K562 (cell line): ENCODE measurements around the gene EPM2A. TPM values are rescaled to one million over a fixed set of nuclear protein-coding genes. Genes with fewer than 3 reads are reported as not detected.

Experiments used
- BHLHE40 ChIP-seq: IDR thresholded peaks from 2 replicates; pipeline ENCODE4 v1.6.1; 2011; ENCODE audit warnings: low read length, improper control_type of control experiment
- BRF1 ChIP-seq: IDR thresholded peaks from 3 replicates; pipeline ENCODE4 v1.6.1; 2011; ENCODE audit warnings: borderline replicate concordance, mild to moderate bottlenecking; ENCODE audit not compliant: insufficient read length; ENCODE audit errors: extremely low read depth
- CCAR2 ChIP-seq: fragments of 200-400 bp; formaldehyde crosslinking; IDR thresholded peaks from 2 replicates; pipeline ENCODE4 v1.6.1; 2017; ENCODE audit warnings: mild to moderate bottlenecking, low read depth, low read length
- CSDE1 ChIP-seq, 2 experiments: fragments of 450-650 bp; IDR thresholded peaks; 2 replicates each; pipeline ENCODE4 v1.6.1; 2016; ENCODE audit warnings: mild to moderate bottlenecking in 1 of 2
- GTF2F1 ChIP-seq: IDR thresholded peaks from 2 replicates; pipeline ENCODE4 v1.6.1; 2011; ENCODE audit warnings: low read depth, low read length, improper control_type of control experiment
- NCOA4 ChIP-seq: fragments of 450-650 bp; IDR thresholded peaks from 2 replicates; pipeline ENCODE4 v1.6.1; 2018; ENCODE audit warnings: mild to moderate bottlenecking; ENCODE audit not compliant: partially characterized antibody
- NFE2 ChIP-seq: IDR thresholded peaks from 2 replicates; pipeline ENCODE4 v1.6.1; 2014; ENCODE audit warnings: antibody characterized with exemption, low read depth
- NFIX ChIP-seq: fragments of 250-450 bp; sonication (Bioruptor Pico); IDR thresholded peaks from 2 replicates; pipeline ENCODE4 v1.4.0; 2020; ENCODE audit warnings: low read depth, mild to moderate bottlenecking, moderate library complexity
- RBBP5 ChIP-seq: fragments of 200-600 bp; sonication (generic); IDR thresholded peaks from 2 replicates; pipeline ENCODE4 v1.6.1; 2012; ENCODE audit warnings: borderline replicate concordance, mild to moderate bottlenecking, low read length, control low read depth, inconsistent platforms; ENCODE audit not compliant: insufficient read depth, poor library complexity, severe bottlenecking
- RBM25 ChIP-seq: fragments of 200-400 bp; formaldehyde crosslinking; IDR thresholded peaks from 2 replicates; pipeline ENCODE4 v1.6.1; 2018; ENCODE audit warnings: low read length, low read depth, moderate library complexity; ENCODE audit not compliant: severe bottlenecking
- SMAD4 ChIP-seq: fragments of 250-450 bp; sonication (Bioruptor Pico); conservative IDR thresholded peaks from 2 replicates; pipeline ENCODE4 v1.8.0; 2021; ENCODE audit warnings: inconsistent platforms, mild to moderate bottlenecking, moderate library complexity
- SMARCA4 ChIP-seq: fragments of 450-650 bp; IDR thresholded peaks from 2 replicates; pipeline ENCODE4 v1.6.1; 2016
- SRF ChIP-seq, 2 experiments: fragments of 250-450, 450-650 bp in 1 of 2; sonication (Bioruptor Pico) in 1 of 2; sonication (generic) in 1 of 2; formaldehyde crosslinking; IDR thresholded peaks; 2 replicates each; pipeline versions ENCODE4 v1.5.0 to v1.5.1; 2020 to 2022; ENCODE audit warnings: mild to moderate bottlenecking in 1 of 2, missing genetic modification reagents in 1 of 2
- ZNF143 ChIP-seq: sonication (generic); formaldehyde crosslinking; IDR thresholded peaks from 2 replicates; pipeline ENCODE4 v1.9.0; 2022; ENCODE audit warnings: mild to moderate bottlenecking, missing genetic modification reagents
- ZNF699 ChIP-seq: fragments of 250-450 bp; sonication (Bioruptor Pico); IDR thresholded peaks from 2 replicates; pipeline ENCODE4 v1.8.0; 2021; ENCODE audit warnings: mild to moderate bottlenecking, moderate library complexity; ENCODE audit not compliant: insufficient replicate concordance
- ZNF830 ChIP-seq: fragments of 250-450 bp; sonication (Bioruptor Pico); IDR thresholded peaks from 2 replicates; pipeline ENCODE4 v1.5.0; 2021; ENCODE audit warnings: mild to moderate bottlenecking
- polyA plus RNA-seq, 8 experiments: library from polyadenylated mRNA; depleted of rRNA in 4 of 8; stranded (reverse) in 5 of 8; unstranded in 3 of 8; fragments of >200 nt; fragmentation: Nextera tagmentation in 2 of 8; fragmentation: Illumina TruSeq in 1 of 8; extraction: Ambion mirVana in 2 of 8; extraction: Trizol in 1 of 8; gene quantifications; 2 replicates each; pipeline versions ENCODE4 v1.2.1 to v1.2.3, GENCODE V29; 2011 to 2014; ENCODE audit warnings: inconsistent platforms in 1 of 8, missing spikeins in 1 of 8
- total RNA-seq, 7 experiments: library from RNA; depleted of rRNA in 6 of 7; stranded (reverse); fragments of >200 nt in 6 of 7; fragmentation: Illumina TruSeq in 2 of 7; extraction: Trizol in 2 of 7; gene quantifications; 2 replicates each; pipeline versions ENCODE4 v1.2.1 to v1.2.3, GENCODE V29; 2011 to 2021; ENCODE audit warnings: low replicate concordance in 1 of 7
- TF ChIP-seq, protein P1 (sequence below), 2 experiments: fragments of 200-800 bp in 1 of 2; sonication (Bioruptor generic) in 1 of 2; sonication (generic) in 1 of 2; formaldehyde crosslinking in 1 of 2; IDR thresholded peaks in 1 of 2; conservative IDR thresholded peaks in 1 of 2; 2 replicates each; pipeline versions ENCODE4 v1.5.0 to v1.6.1; 2016 to 2020; ENCODE audit warnings: missing compliant biosample characterization in 1 of 2, missing genetic modification characterization in 1 of 2, missing genetic modification reagents in 1 of 2
- TF ChIP-seq, protein P2 (sequence below): fragments of 450-650 bp; IDR thresholded peaks from 2 replicates; pipeline ENCODE4 v1.6.1; 2017; ENCODE audit warnings: mild to moderate bottlenecking, moderate library complexity
- TF ChIP-seq, protein P3 (sequence below): fragments of 200-800 bp; sonication (Bioruptor generic); IDR thresholded peaks from 2 replicates; pipeline ENCODE4 v1.6.1; 2016; ENCODE audit warnings: missing genetic modification characterization, missing compliant biosample characterization

Gene EPM2A
- total and polyA plus RNA-seq, 9 of the 15 experiments (the other 6 are each of a cell fraction or from before 2014, with no cell fraction given): 0.35 to 5.3 (median 2.5) TPM

DNA sequence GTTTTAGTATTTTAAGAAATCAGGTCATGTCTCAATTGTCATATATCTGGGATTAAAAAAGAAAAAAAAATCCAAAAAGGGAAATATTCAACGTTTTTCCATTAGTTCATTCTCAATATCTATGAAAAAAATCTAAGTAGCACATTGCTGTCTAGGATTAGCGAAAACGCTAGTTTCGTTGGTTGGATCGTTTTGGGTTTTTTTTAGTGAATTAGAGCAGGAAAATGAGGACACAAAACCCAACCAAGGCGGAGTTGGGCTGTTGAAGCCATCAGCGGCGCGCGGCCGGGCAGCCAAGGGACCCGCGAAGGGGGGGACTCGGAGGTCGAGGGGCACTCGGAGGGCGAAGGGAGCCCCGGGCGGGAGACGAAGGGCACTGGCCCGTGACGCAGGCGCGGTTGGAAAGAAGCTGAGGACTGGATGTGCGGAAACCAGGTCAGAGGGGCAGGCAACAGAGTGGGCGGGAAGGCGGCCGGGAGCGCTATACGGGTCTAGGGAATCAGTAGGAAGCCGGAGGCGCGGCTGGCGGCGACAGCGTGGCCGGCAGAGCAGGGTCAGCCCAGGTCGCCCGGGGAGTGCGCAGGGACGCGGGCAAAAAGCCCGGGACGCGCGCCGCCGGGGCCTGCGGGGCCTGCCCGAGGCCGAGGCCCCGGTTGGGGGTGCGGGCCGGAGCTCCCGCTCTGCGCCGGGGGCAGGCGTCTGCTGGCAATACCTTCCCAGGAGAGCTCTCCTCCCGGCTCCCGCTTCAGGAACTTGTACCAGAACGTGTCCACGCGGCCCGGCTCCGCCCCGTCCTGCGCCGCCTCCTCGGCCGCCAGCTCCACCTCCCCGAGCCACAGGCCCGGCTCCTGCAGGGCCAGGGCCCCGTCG, 599 bp downstream of the EPM2A start (continued):
- TF ChIP-seq, protein P1, sequence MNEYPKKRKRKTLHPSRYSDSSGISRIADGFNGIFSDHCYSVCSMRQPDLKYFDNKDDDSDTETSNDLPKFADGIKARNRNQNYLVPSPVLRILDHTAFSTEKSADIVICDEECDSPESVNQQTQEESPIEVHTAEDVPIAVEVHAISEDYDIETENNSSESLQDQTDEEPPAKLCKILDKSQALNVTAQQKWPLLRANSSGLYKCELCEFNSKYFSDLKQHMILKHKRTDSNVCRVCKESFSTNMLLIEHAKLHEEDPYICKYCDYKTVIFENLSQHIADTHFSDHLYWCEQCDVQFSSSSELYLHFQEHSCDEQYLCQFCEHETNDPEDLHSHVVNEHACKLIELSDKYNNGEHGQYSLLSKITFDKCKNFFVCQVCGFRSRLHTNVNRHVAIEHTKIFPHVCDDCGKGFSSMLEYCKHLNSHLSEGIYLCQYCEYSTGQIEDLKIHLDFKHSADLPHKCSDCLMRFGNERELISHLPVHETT (CRISPR knock-in tag; conservative IDR thresholded peaks at IDR 0.05 in 1 of 2, IDR thresholded peaks at IDR 0.05 in 1 of 2): no peak
- TF ChIP-seq, protein P2, sequence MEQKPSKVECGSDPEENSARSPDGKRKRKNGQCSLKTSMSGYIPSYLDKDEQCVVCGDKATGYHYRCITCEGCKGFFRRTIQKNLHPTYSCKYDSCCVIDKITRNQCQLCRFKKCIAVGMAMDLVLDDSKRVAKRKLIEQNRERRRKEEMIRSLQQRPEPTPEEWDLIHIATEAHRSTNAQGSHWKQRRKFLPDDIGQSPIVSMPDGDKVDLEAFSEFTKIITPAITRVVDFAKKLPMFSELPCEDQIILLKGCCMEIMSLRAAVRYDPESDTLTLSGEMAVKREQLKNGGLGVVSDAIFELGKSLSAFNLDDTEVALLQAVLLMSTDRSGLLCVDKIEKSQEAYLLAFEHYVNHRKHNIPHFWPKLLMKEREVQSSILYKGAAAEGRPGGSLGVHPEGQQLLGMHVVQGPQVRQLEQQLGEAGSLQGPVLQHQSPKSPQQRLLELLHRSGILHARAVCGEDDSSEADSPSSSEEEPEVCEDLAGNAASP: peak; percentile 81
- peak; percentile 31; the same call in 1 of the 2 replicates for TF ChIP-seq BHLHE40
- no peak for TF ChIP-seq RBM25
- TF ChIP-seq SRF (CRISPR knock-in tag; IDR thresholded peaks at IDR 0.05): no peak
- peak; percentile 90 for TF ChIP-seq RBBP5
- no peak for TF ChIP-seq NCOA4
- TF ChIP-seq ZNF143 (CRISPR knock-in tag): no peak
- TF ChIP-seq, protein P3, sequence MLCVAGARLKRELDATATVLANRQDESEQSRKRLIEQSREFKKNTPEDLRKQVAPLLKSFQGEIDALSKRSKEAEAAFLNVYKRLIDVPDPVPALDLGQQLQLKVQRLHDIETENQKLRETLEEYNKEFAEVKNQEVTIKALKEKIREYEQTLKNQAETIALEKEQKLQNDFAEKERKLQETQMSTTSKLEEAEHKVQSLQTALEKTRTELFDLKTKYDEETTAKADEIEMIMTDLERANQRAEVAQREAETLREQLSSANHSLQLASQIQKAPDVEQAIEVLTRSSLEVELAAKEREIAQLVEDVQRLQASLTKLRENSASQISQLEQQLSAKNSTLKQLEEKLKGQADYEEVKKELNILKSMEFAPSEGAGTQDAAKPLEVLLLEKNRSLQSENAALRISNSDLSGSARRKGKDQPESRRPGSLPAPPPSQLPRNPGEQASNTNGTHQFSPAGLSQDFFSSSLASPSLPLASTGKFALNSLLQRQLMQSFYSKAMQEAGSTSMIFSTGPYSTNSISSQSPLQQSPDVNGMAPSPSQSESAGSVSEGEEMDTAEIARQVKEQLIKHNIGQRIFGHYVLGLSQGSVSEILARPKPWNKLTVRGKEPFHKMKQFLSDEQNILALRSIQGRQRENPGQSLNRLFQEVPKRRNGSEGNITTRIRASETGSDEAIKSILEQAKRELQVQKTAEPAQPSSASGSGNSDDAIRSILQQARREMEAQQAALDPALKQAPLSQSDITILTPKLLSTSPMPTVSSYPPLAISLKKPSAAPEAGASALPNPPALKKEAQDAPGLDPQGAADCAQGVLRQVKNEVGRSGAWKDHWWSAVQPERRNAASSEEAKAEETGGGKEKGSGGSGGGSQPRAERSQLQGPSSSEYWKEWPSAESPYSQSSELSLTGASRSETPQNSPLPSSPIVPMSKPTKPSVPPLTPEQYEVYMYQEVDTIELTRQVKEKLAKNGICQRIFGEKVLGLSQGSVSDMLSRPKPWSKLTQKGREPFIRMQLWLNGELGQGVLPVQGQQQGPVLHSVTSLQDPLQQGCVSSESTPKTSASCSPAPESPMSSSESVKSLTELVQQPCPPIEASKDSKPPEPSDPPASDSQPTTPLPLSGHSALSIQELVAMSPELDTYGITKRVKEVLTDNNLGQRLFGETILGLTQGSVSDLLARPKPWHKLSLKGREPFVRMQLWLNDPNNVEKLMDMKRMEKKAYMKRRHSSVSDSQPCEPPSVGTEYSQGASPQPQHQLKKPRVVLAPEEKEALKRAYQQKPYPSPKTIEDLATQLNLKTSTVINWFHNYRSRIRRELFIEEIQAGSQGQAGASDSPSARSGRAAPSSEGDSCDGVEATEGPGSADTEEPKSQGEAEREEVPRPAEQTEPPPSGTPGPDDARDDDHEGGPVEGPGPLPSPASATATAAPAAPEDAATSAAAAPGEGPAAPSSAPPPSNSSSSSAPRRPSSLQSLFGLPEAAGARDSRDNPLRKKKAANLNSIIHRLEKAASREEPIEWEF (CRISPR knock-in tag): no peak
- no peak for TF ChIP-seq BRF1
- no peak for TF ChIP-seq CCAR2
- TF ChIP-seq NFE2: no peak
- TF ChIP-seq SMARCA4: 0 out of 2 replicates have a peak, but pooled peaks have one; percentile 51
- TF ChIP-seq NFIX: no peak
- TF ChIP-seq ZNF830 (CRISPR knock-in tag): peak; percentile 66; the same call in 1 of the 2 replicates
- 0 out of 2 replicates have a peak, but pooled peaks have one; percentile 52 for TF ChIP-seq GTF2F1
- TF ChIP-seq SMAD4 (CRISPR knock-in tag): peak; percentile 88
- no peak for TF ChIP-seq CSDE1 (IDR thresholded peaks at IDR 0.05)
- TF ChIP-seq ZNF699 (CRISPR knock-in tag): no peak
